Tibial nerve (tissue), 4 donors: ENCODE measurements around the gene SPTBN5. TPM values are rescaled to one million over a fixed set of nuclear protein-coding genes. Genes with fewer than 3 reads are reported as not detected.

Experiments
- DNase-seq, 2 donors: peaks; one replicate each; pipeline ENCODE4 v3.0.0-alpha.2; 2019; ENCODE audit warnings: low spot score in 2 of 2
- H3K27ac ChIP-seq, 4 donors: fragments of 200-600 bp; sonication (generic) in 3 of 4; one replicate each; pipeline ENCODE4 v1.5.1; 2017 to 2019; ENCODE audit warnings: mild to moderate bottlenecking in 1 of 4
- H3K27me3 ChIP-seq, 2 donors: fragments of 200-600 bp; sonication (generic) in 1 of 2; one replicate each; pipeline versions ENCODE4 v1.5.1 to v1.6.0; 2017 to 2019
- H3K36me3 ChIP-seq, 3 donors: fragments of 200-600 bp; sonication (generic); one replicate each; pipeline ENCODE4 v1.5.1; 2018 to 2019
- H3K4me1 ChIP-seq, 4 donors: fragments of 200-600 bp; sonication (generic) in 3 of 4; one replicate each; pipeline ENCODE4 v1.5.1; 2017 to 2019
- H3K4me3 ChIP-seq, 4 donors: fragments of 200-600 bp; sonication (generic) in 3 of 4; one replicate each; pipeline ENCODE4 v1.5.1; 2017 to 2019; ENCODE audit warnings: mild to moderate bottlenecking in 1 of 4, moderate library complexity in 1 of 4
- H3K9me3 ChIP-seq, 4 donors: fragments of 200-600 bp; sonication (generic) in 3 of 4; one replicate each; pipeline ENCODE4 v1.5.1; 2017 to 2019
- CTCF ChIP-seq, 5 experiments: fragments of 200-600 bp in 3 of 5; fragments of 450-650 bp in 2 of 5; sonication (generic) in 3 of 5; IDR thresholded peaks; one replicate each; pipeline ENCODE4 v1.5.1; 2016 to 2019; ENCODE audit warnings: antibody characterized with exemption in 5 of 5, mild to moderate bottlenecking in 3 of 5, moderate library complexity in 2 of 5
- EP300 ChIP-seq, 2 donors: sonication (generic); formaldehyde crosslinking; IDR thresholded peaks; one replicate each; pipeline ENCODE4 v1.6.1; 2017; ENCODE audit warnings: antibody characterized with exemption in 2 of 2, mild to moderate bottlenecking in 1 of 2
- POLR2A ChIP-seq, 2 donors: fragments of 450-650 bp; IDR thresholded peaks; one replicate each; pipeline ENCODE4 v1.6.1; 2017; ENCODE audit warnings: antibody characterized with exemption in 2 of 2, mild to moderate bottlenecking in 2 of 2, moderate library complexity in 2 of 2
- WGBS, 2 donors: methylation state at CpG; one replicate each; pipeline ENCODE4 v1.1.5; 2018; 5-methylcytosine and 5-hydroxymethylcytosine counted together
- total RNA-seq, 4 donors: library from RNA; depleted of rRNA; stranded (reverse); fragments of >200 nt; gene quantifications; one replicate each; pipeline ENCODE4 v1.1.0, GENCODE V29; 2016

The SPTBN5 gene
- total RNA-seq, 4 donors from 2014 or later: 16.5 to 34.5 (median 19.9) TPM

DNA sequence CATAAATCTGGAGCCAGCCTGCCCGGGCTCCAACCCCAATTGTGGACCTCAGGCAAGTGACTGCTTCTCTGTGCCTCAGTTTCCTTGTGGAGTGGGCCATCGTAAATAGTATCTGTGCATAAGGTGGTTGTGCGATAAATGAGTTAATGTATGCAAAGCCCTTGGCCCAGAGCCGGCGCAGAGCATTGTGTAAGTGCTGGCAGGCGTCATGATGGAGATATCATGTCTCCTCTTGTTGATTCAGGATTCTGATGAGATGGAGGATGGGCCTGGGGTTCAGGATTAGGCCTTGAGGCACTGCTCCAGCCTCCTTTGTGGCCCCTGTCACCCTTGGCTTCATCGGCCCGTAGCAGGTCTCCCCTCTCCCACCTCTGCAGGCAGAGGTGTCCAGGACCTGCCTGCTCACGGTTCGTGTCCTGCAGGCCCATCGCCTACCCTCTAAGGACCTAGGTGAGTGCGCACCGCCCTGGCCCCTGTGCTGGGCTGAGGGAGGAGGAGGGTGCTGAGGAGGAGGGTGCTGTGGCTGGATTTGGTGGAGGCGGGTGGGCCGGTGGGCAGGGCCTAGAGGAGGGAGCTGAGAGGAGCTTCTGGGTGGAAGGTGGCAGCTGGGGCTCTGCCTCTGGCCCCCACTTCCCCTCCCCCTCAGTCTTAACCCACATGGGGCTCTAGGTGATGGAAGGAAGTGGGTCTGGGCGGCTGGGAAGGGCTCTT lies 53.9 kb downstream of the SPTBN5 start:
- H3K9me3 ChIP-seq: no peaks in the 10 kb centered on the region
- 85 to 89% methylated on average over 9 to 16 of the region's 16 CpGs for WGBS, 2 donors

GRCh38 chr15:41838400-41838897 lies 55.4 kb downstream of the SPTBN5 start, which contains the start of gene PLA2G4B:
PLA2G4B (plus strand) TSS chr15:41838847; CDS start chr15:41838914, 67 bp downstream.
- 94 to 96% methylated on average over 6 of the region's 6 CpGs for WGBS, 2 donors
- no peaks in the 10 kb centered on the region for H3K27me3 ChIP-seq
- H3K27ac ChIP-seq: no peak within 1 kb of the TSS
- H3K4me3 ChIP-seq: no peak within 1 kb of the TSS
- H3K9me3 ChIP-seq: no peaks in the 10 kb centered on the region
- TF ChIP-seq POLR2A (IDR thresholded peaks at IDR 0.05): no peak
- TF ChIP-seq CTCF (IDR thresholded peaks at IDR 0.05): no peak
- TF ChIP-seq EP300 (IDR thresholded peaks at IDR 0.05): no peak
- no peak for DNase-seq
- H3K36me3 ChIP-seq: peaks cover 0 to 88% (median 10%) of the 10 kb centered on the region in 3 donors
- H3K4me1 ChIP-seq: no peaks in the 10 kb centered on the region

More for the DNA sequence above, 53.9 kb downstream of the SPTBN5 start:
- no peak overlapping the region for H3K27ac ChIP-seq
- no peaks in the 10 kb centered on the region for H3K4me1 ChIP-seq
- peaks cover 0 to 95% (median 10%) of the 10 kb centered on the region in 3 donors for H3K36me3 ChIP-seq
- no peak overlapping the region for H3K4me3 ChIP-seq
- TF ChIP-seq CTCF (IDR thresholded peaks at IDR 0.05) (no peak), POLR2A (IDR thresholded peaks at IDR 0.05) (no peak), EP300 (IDR thresholded peaks at IDR 0.05) (no peak)
- no peak for DNase-seq
- H3K27me3 ChIP-seq: no peaks in the 10 kb centered on the region

- DNase-seq: no peak
- no peak overlapping the region for H3K4me3 ChIP-seq
- peaks cover 0 to 5% (median 0%) of the 10 kb centered on the region in 4 donors for H3K4me1 ChIP-seq
- 87 to 95% methylated on average over 16 to 22 of the region's 23 CpGs for WGBS, 2 donors
- TF ChIP-seq EP300 (IDR thresholded peaks at IDR 0.05) (no peak), CTCF (IDR thresholded peaks at IDR 0.05) (no peak), POLR2A (IDR thresholded peaks at IDR 0.05) (no peak)
- no peaks in the 10 kb centered on the region for H3K9me3 ChIP-seq
- peaks cover 0 to 85% (median 10%) of the 10 kb centered on the region in 3 donors for H3K36me3 ChIP-seq
- no peaks in the 10 kb centered on the region for H3K27me3 ChIP-seq
- no peak overlapping the region for H3K27ac ChIP-seq
These were observed 57.0 kb downstream of the SPTBN5 start for GRCh38 chr15:41836713-41837454.

DNA sequence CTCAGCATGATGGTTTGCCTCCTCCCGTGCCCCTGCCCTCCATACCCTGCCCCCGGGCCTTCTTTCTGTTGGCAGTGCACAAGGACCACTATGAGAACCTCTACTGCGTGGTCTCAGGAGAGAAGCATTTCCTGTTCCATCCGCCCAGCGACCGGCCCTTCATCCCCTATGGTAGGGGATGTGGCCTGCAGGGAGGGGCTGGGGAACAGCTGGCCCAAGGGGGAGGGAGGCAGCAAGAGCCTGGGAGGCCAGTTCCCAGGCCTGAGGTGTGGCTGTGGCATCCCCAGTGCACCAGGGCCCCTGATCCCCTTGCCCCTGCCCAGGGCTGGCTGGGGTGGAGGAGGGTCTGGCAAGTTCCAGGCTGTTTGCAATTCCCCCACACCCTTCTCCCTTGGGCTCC lies 57.8 kb downstream of the SPTBN5 start:
- Histone ChIP-seq H3K36me3 (peaks cover 0 to 85% (median 7%) of the 10 kb centered on the region in 3 donors), H3K4me3 (no peak overlapping the region), H3K27ac (no peak overlapping the region), H3K27me3 (no peaks in the 10 kb centered on the region), H3K9me3 (no peaks in the 10 kb centered on the region), H3K4me1 (peaks cover 0 to 5% (median 0%) of the 10 kb centered on the region in 4 donors)
- DNase-seq: no peak
- WGBS, 2 donors: 66 to 73% methylated on average over 6 of the region's 6 CpGs
- no peak for TF ChIP-seq CTCF (IDR thresholded peaks at IDR 0.05)
- no peak for TF ChIP-seq EP300 (IDR thresholded peaks at IDR 0.05)
- no peak for TF ChIP-seq POLR2A (IDR thresholded peaks at IDR 0.05)

GRCh38 chr15:41834096-41834495 lies 59.8 kb downstream of the SPTBN5 start:
- peaks cover 0 to 14% (median under 1%) of the 10 kb centered on the region in 4 donors for H3K4me1 ChIP-seq
- TF ChIP-seq CTCF (IDR thresholded peaks at IDR 0.05): no peak
- no peak for TF ChIP-seq EP300 (IDR thresholded peaks at IDR 0.05)
- no peak for TF ChIP-seq POLR2A (IDR thresholded peaks at IDR 0.05)
- no peak overlapping the region for H3K27ac ChIP-seq
- no peaks in the 10 kb centered on the region for H3K9me3 ChIP-seq
- H3K27me3 ChIP-seq: no peaks in the 10 kb centered on the region
- H3K36me3 ChIP-seq: peaks cover 0 to 79% (median 3%) of the 10 kb centered on the region in 3 donors
- no peak overlapping the region for H3K4me3 ChIP-seq
- no peak for DNase-seq
- WGBS, 2 donors: 76 to 82% methylated on average over 3 of the region's 3 CpGs
